Measurements from ENCODE around the gene WDR64.

DNA sequence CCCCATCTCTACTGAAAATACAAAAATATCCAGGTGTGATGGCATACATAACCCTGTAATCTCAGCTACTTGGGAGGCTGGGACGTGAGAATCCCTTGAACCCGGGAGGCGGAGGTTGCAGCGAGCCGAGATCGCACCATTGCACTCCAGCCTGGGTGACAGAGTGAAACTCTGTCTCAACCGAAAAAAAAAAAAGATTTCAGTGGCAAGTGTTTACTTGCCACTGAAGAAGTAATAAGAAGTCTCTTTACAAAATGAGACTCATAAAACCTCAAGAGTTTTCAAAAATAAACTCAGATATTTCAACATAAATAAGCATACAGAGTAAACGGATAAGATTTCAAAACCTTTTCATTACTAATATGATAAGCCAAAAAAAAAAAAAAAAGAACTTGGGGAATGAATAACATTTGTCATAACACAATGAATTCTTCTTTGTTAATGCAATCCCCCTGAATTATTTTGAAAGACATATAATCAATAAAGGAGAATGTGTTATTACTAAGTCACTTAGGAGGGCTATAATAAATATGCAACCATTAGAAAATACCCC, 161.8 kb downstream of the WDR64 start:
- TF ChIP-seq, protein P1, sequence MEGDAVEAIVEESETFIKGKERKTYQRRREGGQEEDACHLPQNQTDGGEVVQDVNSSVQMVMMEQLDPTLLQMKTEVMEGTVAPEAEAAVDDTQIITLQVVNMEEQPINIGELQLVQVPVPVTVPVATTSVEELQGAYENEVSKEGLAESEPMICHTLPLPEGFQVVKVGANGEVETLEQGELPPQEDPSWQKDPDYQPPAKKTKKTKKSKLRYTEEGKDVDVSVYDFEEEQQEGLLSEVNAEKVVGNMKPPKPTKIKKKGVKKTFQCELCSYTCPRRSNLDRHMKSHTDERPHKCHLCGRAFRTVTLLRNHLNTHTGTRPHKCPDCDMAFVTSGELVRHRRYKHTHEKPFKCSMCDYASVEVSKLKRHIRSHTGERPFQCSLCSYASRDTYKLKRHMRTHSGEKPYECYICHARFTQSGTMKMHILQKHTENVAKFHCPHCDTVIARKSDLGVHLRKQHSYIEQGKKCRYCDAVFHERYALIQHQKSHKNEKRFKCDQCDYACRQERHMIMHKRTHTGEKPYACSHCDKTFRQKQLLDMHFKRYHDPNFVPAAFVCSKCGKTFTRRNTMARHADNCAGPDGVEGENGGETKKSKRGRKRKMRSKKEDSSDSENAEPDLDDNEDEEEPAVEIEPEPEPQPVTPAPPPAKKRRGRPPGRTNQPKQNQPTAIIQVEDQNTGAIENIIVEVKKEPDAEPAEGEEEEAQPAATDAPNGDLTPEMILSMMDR (conservative IDR thresholded peaks at IDR 0.05; ENCODE audit: low read depth, low read length), result no peak
- no peak for TF ChIP-seq MAZ (IDR thresholded peaks at IDR 0.05; ENCODE audit: borderline replicate concordance, low read depth, low read length)
- no peak for TF ChIP-seq CEBPB (IDR thresholded peaks at IDR 0.05; ENCODE audit: low read depth, low read length)
- TF ChIP-seq POLR2A (IDR thresholded peaks at IDR 0.05; ENCODE audit: low read depth, low read length), result no peak
- no peak for TF ChIP-seq RAD21 (IDR thresholded peaks at IDR 0.05; ENCODE audit: low read length)
